Peyer's patch (tissue), 4 donors: ENCODE results near the gene LDHB. TPM values are rescaled to one million over a fixed set of nuclear protein-coding genes. Genes with fewer than 3 reads are reported as not detected.

Source experiments
- DNase-seq, 3 donors: peaks; one replicate each; pipeline ENCODE4 v3.0.0-alpha.2; 2017 to 2019
- H3K27ac ChIP-seq, 4 donors: fragments of 200-600 bp; sonication (generic); one replicate each; pipeline ENCODE4 v1.5.1; 2016 to 2019
- H3K27me3 ChIP-seq, 2 donors: fragments of 200-600 bp; sonication (generic); one replicate each; pipeline ENCODE4 v1.5.1; 2019
- H3K36me3 ChIP-seq, 3 donors: fragments of 200-600 bp; sonication (generic); one replicate each; pipeline ENCODE4 v1.5.1; 2016 to 2019
- H3K4me1 ChIP-seq, 4 donors: fragments of 200-600 bp; sonication (generic); one replicate each; pipeline ENCODE4 v1.5.1; 2016 to 2019
- H3K4me3 ChIP-seq, 4 donors: fragments of 200-600 bp; sonication (generic); 1 replicate in 3 of 4; 2 replicates in 1 of 4; pipeline ENCODE4 v1.5.1; 2016 to 2019; ENCODE audit warnings: mild to moderate bottlenecking in 1 of 4
- H3K9me3 ChIP-seq, 4 donors: fragments of 200-600 bp; sonication (generic); one replicate each; pipeline ENCODE4 v1.5.1; 2016 to 2019; ENCODE audit warnings: mild to moderate bottlenecking in 1 of 4
- POLR2A ChIP-seq, 2 donors: fragments of 450-650 bp; IDR thresholded peaks; one replicate each; pipeline ENCODE4 v1.5.1; 2017; ENCODE audit warnings: antibody characterized with exemption in 2 of 2, mild to moderate bottlenecking in 2 of 2, moderate library complexity in 2 of 2
- total RNA-seq, 4 donors: library from RNA; depleted of rRNA; stranded (reverse); fragments of >200 nt; gene quantifications; one replicate each; pipeline ENCODE4 v1.1.0, GENCODE V29; 2016
- TF ChIP-seq, protein P1 (sequence below), 6 experiments: fragments of 450-650 bp in 4 of 6; fragments of 200-600 bp in 2 of 6; sonication (generic) in 1 of 6; IDR thresholded peaks; one replicate each; pipeline ENCODE4 v1.5.1; 2017 to 2019; ENCODE audit warnings: antibody characterized with exemption in 6 of 6, mild to moderate bottlenecking in 3 of 6, moderate library complexity in 1 of 6

LDHB gene
- total RNA-seq, 4 donors from 2014 or later = 15.6 to 178 (median 25.1) TPM

DNA sequence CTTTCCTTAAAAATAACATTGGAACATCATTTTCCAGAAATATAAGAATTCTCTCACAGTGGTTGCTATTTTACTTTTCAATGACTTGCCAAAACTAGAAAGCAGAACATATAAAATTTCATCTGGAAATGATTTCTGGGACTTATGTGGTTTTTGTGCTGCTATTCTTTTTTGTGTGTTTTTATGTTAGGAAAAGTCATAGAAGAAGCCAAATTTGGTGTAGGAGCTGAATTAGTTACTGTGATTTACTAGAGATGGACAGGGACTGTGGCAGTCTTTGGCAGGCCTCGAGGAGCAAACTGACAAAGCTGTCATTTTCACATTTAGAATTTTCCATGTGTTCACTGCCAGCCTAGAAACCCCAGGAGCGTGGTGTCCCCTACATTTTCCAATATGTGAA lies 38.3 kb upstream of the LDHB start:
- H3K36me3 ChIP-seq = no peaks in the 10 kb centered on the region
- no peaks in the 10 kb centered on the region for H3K27me3 ChIP-seq
- no peaks in the 10 kb centered on the region for H3K9me3 ChIP-seq
- TF ChIP-seq, protein P1, sequence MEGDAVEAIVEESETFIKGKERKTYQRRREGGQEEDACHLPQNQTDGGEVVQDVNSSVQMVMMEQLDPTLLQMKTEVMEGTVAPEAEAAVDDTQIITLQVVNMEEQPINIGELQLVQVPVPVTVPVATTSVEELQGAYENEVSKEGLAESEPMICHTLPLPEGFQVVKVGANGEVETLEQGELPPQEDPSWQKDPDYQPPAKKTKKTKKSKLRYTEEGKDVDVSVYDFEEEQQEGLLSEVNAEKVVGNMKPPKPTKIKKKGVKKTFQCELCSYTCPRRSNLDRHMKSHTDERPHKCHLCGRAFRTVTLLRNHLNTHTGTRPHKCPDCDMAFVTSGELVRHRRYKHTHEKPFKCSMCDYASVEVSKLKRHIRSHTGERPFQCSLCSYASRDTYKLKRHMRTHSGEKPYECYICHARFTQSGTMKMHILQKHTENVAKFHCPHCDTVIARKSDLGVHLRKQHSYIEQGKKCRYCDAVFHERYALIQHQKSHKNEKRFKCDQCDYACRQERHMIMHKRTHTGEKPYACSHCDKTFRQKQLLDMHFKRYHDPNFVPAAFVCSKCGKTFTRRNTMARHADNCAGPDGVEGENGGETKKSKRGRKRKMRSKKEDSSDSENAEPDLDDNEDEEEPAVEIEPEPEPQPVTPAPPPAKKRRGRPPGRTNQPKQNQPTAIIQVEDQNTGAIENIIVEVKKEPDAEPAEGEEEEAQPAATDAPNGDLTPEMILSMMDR (IDR thresholded peaks at IDR 0.05) = no peak
- TF ChIP-seq POLR2A (IDR thresholded peaks at IDR 0.05) = no peak
- H3K27ac ChIP-seq = no peak overlapping the region
- no peak for DNase-seq
- no peak overlapping the region for H3K4me3 ChIP-seq
- H3K4me1 ChIP-seq = no peaks in the 10 kb centered on the region

- Histone ChIP-seq H3K4me1 (no peaks in the 10 kb centered on the region), H3K27me3 (no peaks in the 10 kb centered on the region), H3K27ac (no peak overlapping the region), H3K36me3 (no peaks in the 10 kb centered on the region), H3K4me3 (no peak overlapping the region), H3K9me3 (no peaks in the 10 kb centered on the region)
- TF ChIP-seq POLR2A (IDR thresholded peaks at IDR 0.05) = no peak
- TF ChIP-seq, protein P1 (IDR thresholded peaks at IDR 0.05) = no peak
- DNase-seq = no peak
Measured at GRCh38 chr12:21694660-21695059, 37.0 kb upstream of the LDHB start.

GRCh38 chr12:21691515-21691914 lies 33.9 kb upstream of the LDHB start:
- Histone ChIP-seq H3K4me1 (no peaks in the 10 kb centered on the region), H3K27ac (no peak overlapping the region), H3K36me3 (no peaks in the 10 kb centered on the region), H3K9me3 (peaks cover 0 to 6% (median 0%) of the 10 kb centered on the region in 4 donors), H3K27me3 (no peaks in the 10 kb centered on the region), H3K4me3 (no peak overlapping the region)
- no peak for TF ChIP-seq POLR2A (IDR thresholded peaks at IDR 0.05)
- TF ChIP-seq, protein P1 (IDR thresholded peaks at IDR 0.05) = no peak
- DNase-seq = no peak

- DNase-seq = no peak
- Histone ChIP-seq H3K9me3 (peaks cover 0 to 6% (median 0%) of the 10 kb centered on the region in 4 donors), H3K27me3 (no peaks in the 10 kb centered on the region), H3K27ac (no peak overlapping the region), H3K4me3 (no peak overlapping the region), H3K36me3 (no peaks in the 10 kb centered on the region), H3K4me1 (no peaks in the 10 kb centered on the region)
- TF ChIP-seq, protein P1 (IDR thresholded peaks at IDR 0.05) = no peak
Measured at GRCh38 chr12:21690704-21691368, 33.2 kb upstream of the LDHB start.

DNA sequence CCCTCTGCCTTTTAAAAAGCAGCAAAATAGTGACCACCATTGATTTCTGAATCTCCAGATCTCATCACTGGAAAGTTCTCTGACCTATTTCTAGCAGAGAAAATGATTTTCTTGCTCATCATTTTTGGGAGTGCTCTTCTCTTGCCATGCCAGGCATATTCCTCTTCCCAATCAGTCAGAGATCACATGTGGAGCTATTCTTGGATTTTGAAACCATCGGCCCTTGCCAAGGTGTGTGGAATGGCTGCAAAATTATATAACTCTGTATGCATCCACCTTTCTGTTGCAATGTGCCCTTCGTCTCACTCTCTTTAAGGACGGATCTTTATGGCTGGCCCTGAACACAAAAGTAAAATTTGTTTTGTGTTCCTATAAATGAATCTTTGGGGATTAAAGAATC lies 25.5 kb upstream of the LDHB start:
- no peak overlapping the region for H3K4me3 ChIP-seq
- no peaks in the 10 kb centered on the region for H3K4me1 ChIP-seq
- TF ChIP-seq, protein P1 (IDR thresholded peaks at IDR 0.05) = no peak
- no peak for TF ChIP-seq POLR2A (IDR thresholded peaks at IDR 0.05)
- no peaks in the 10 kb centered on the region for H3K9me3 ChIP-seq
- H3K27ac ChIP-seq = no peak overlapping the region
- DNase-seq = no peak
- no peaks in the 10 kb centered on the region for H3K27me3 ChIP-seq
- H3K36me3 ChIP-seq = no peaks in the 10 kb centered on the region

DNA sequence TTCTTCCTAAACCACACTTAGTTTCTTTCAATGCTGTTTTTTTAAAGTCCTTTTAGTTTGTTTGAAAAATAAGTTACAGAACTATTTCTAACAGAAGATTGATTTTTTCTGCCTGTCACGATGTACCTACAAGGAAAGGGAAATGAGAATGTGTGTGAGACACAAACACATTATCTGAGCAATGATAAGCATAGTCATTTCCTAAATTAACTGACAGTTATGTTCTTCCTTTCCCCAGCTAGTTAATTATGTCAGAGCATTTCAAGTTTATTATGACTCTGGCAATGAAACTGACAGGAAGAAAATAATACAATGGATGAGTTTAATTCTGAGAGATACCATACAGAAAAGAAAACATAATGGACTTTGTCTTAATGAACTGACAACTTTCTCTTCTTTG lies 21.3 kb upstream of the LDHB start:
- no peak overlapping the region for H3K4me3 ChIP-seq
- no peaks in the 10 kb centered on the region for H3K9me3 ChIP-seq
- H3K36me3 ChIP-seq = no peaks in the 10 kb centered on the region
- DNase-seq = no peak
- no peak for TF ChIP-seq POLR2A (IDR thresholded peaks at IDR 0.05)
- TF ChIP-seq, protein P1 (IDR thresholded peaks at IDR 0.05) = no peak
- H3K4me1 ChIP-seq = no peaks in the 10 kb centered on the region
- no peak overlapping the region for H3K27ac ChIP-seq
- H3K27me3 ChIP-seq = no peaks in the 10 kb centered on the region
